B cell (primary cell): ENCODE measurements around the gene CENPF. TPM values are rescaled to one million over a fixed set of nuclear protein-coding genes. Genes with fewer than 3 reads are reported as not detected.

ENCODE experiments used
- ATAC-seq: fragments of 200-7000 bp; cut with Tn5 transposase; one replicate; pipeline ENCODE4 v1.10.0; 2021; ENCODE audit warnings: low read depth, mild to moderate bottlenecking, moderate number of reproducible peaks, moderate library complexity
- CTCF ChIA-PET: fragments of 350-600 bp; sonication (Branson Sonifier 250); formaldehyde crosslinking; loops from one replicate; lab custom pipeline; 2021; ENCODE audit warnings: antibody characterized with exemption, inconsistent platforms; lab: Charles Lee
- POLR2A ChIA-PET: fragments of 350-600 bp; sonication (Branson Sonifier 250); formaldehyde crosslinking; loops from one replicate; lab custom pipeline; 2021; ENCODE audit warnings: antibody characterized with exemption; lab: Charles Lee
- DNase-seq: peaks from one replicate; pipeline ENCODE4 v3.0.0; 2013
- H2AFZ ChIP-seq: 2 replicates; pipeline ENCODE4 v1.6.1; 2012; ENCODE audit warnings: mild to moderate bottlenecking, low read depth, low read length; ENCODE audit not compliant: insufficient read depth, poor library complexity, severe bottlenecking
- H3K27ac ChIP-seq, 2 donors: 1 replicate in 1 of 2; 2 replicates in 1 of 2; pipeline ENCODE4 v1.5.1; 2012 to 2013; ENCODE audit warnings: low read length in 2 of 2, mild to moderate bottlenecking in 2 of 2, moderate library complexity in 1 of 2
- H3K27me3 ChIP-seq, 4 experiments: fragments of 200-600 bp in 1 of 4; sonication (generic) in 1 of 4; replicated peaks in 1 of 4; 1 replicate in 2 of 4; 2 replicates in 2 of 4; pipeline versions ENCODE4 v1.6.1 to v1.7.0; 2013 to 2016; ENCODE audit warnings: low read length in 3 of 4, mild to moderate bottlenecking in 2 of 4, mixed read lengths in 1 of 4, moderate library complexity in 1 of 4; ENCODE audit not compliant: insufficient read depth in 4 of 4, control insufficient read depth in 3 of 4; ENCODE audit errors: control extremely low read depth in 1 of 4
- H3K36me3 ChIP-seq, 2 experiments: replicated peaks in 1 of 2; 1 replicate in 1 of 2; 2 replicates in 1 of 2; pipeline versions ENCODE4 v1.6.1 to v1.7.1; 2013; ENCODE audit warnings: low read length in 1 of 2; ENCODE audit not compliant: insufficient read depth in 2 of 2, control insufficient read depth in 1 of 2; ENCODE audit errors: control extremely low read depth in 1 of 2, extremely low read depth in 1 of 2
- H3K4me1 ChIP-seq, 2 donors: fragments of 200-600 bp in 1 of 2; sonication (generic) in 1 of 2; 1 replicate in 1 of 2; 2 replicates in 1 of 2; pipeline versions ENCODE4 v1.5.1 to v1.6.1; 2013 to 2017; ENCODE audit warnings: low read length in 2 of 2; ENCODE audit not compliant: control insufficient read depth in 2 of 2, insufficient read depth in 2 of 2
- H3K4me2 ChIP-seq: replicated peaks from 2 replicates; pipeline ENCODE3; 2012; ENCODE audit warnings: mild to moderate bottlenecking, low read depth, low read length; ENCODE audit not compliant: poor library complexity, severe bottlenecking
- H3K4me3 ChIP-seq, 5 experiments: fragments of 200-600 bp in 1 of 5; sonication (generic) in 1 of 5; 1 replicate in 3 of 5; 2 replicates in 2 of 5; pipeline versions ENCODE4 v1.5.1 to v1.7.0; 2011 to 2016; ENCODE audit warnings: low read length in 4 of 5, mild to moderate bottlenecking in 4 of 5, low read depth in 2 of 5, control low read depth in 1 of 5, moderate library complexity in 1 of 5; ENCODE audit not compliant: insufficient read depth in 1 of 5; ENCODE audit errors: control extremely low read depth in 1 of 5, extremely low read depth in 1 of 5
- H3K79me2 ChIP-seq: fragments of 200-600 bp; sonication (generic); one replicate; pipeline ENCODE4 v1.6.0; 2016; ENCODE audit warnings: low read length; ENCODE audit not compliant: control insufficient read depth, insufficient read depth
- H3K9ac ChIP-seq: fragments of 200-600 bp; sonication (generic); 2 replicates; pipeline ENCODE4 v1.6.1; 2017; ENCODE audit warnings: mild to moderate bottlenecking, low read length, moderate library complexity
- H3K9me3 ChIP-seq, 3 donors: one replicate each; pipeline versions ENCODE4 v1.6.1 to v1.7.1; 2013; ENCODE audit warnings: low read length in 2 of 3; ENCODE audit not compliant: control insufficient read depth in 2 of 3, insufficient read depth in 1 of 3; ENCODE audit errors: control extremely low read depth in 1 of 3
- H4K20me1 ChIP-seq: 2 replicates; pipeline ENCODE4 v1.6.0; 2012; ENCODE audit warnings: mild to moderate bottlenecking, low read length; ENCODE audit not compliant: insufficient read depth, control insufficient read depth, poor library complexity, severe bottlenecking
- H3K27ac Mint-ChIP-seq: one replicate; pipeline ENCODE4 v1.8.0; 2021; ENCODE audit warnings: mixed read lengths
- H3K27me3 Mint-ChIP-seq: one replicate; pipeline ENCODE4 v1.8.0; 2021; ENCODE audit warnings: mixed read lengths
- H3K4me1 Mint-ChIP-seq: one replicate; pipeline ENCODE4 v1.8.0; 2021; ENCODE audit warnings: mixed read lengths
- H3K4me3 Mint-ChIP-seq: one replicate; pipeline ENCODE4 v1.8.0; 2021; ENCODE audit warnings: mixed read lengths
- H3K9me3 Mint-ChIP-seq: one replicate; pipeline ENCODE4 v1.8.0; 2022; ENCODE audit warnings: mixed read lengths; ENCODE audit not compliant: insufficient read depth
- EZH2 ChIP-seq: IDR thresholded peaks from 2 replicates; pipeline ENCODE4 v1.6.1; 2012; ENCODE audit warnings: borderline replicate concordance, low read depth, mild to moderate bottlenecking, moderate library complexity, low read length; ENCODE audit not compliant: insufficient read depth, poor library complexity, severe bottlenecking
- WGBS: methylation state at CpG from one replicate; pipeline ENCODE4 v1.1.5; 2013; ENCODE audit warnings: missing lambda C conversion rate; ENCODE audit not compliant: insufficient coverage; 5-methylcytosine and 5-hydroxymethylcytosine counted together
- intact Hi-C: fragments of 100-400 bp; cut with micrococcal nuclease; formaldehyde crosslinking; loops from one replicate; pipeline ENCODE4 v1.10.0; 2022
- polyA plus RNA-seq: library from polyadenylated mRNA; depleted of rRNA; stranded (reverse); fragments of >200 nt; gene quantifications from 2 replicates; pipeline ENCODE4 v1.2.3, GENCODE V29; 2012
- total RNA-seq, 2 donors: library from RNA; stranded (reverse); fragments of 120-200 nt in 1 of 2; gene quantifications; 1 replicate in 1 of 2; 2 replicates in 1 of 2; pipeline versions ENCODE4 v1.2.3 to v1.2.4, GENCODE V29; 2013 to 2022
- TF ChIP-seq, protein P1 (sequence below): fragments of 200-600 bp; IDR thresholded peaks from one replicate; pipeline ENCODE4 v1.8.0; 2022; ENCODE audit warnings: antibody characterized with exemption, mild to moderate bottlenecking

CENPF gene
- total and polyA plus RNA-seq, 2 donors (not counting 1 experiment from before 2014, with no cell fraction given) = 0.12 to 3.0 TPM

GRCh38 chr1:214617246-214617645, 14.3 kb downstream of the CENPF start:
- Histone ChIP-seq H3K4me2 (no peak overlapping the region), H2AFZ (no peak overlapping the region), H3K27me3 (no peaks in the 10 kb centered on the region), H3K79me2 (peaks cover 13% of the 10 kb centered on the region), H3K9ac (no peak overlapping the region), H3K9me3 (no peaks in the 10 kb centered on the region), H3K36me3 (peaks cover 0 to 4% of the 10 kb centered on the region in 2 experiments), H4K20me1 (no peaks in the 10 kb centered on the region), H3K4me3 (no peak overlapping the region), H3K4me1 (no peaks in the 10 kb centered on the region), H3K27ac (no peak overlapping the region)
- CTCF ChIA-PET = no interaction called here
- Mint-ChIP-seq H3K4me3 (no peak overlapping the region), H3K4me1 (no peaks in the 10 kb centered on the region), H3K27ac (no peak overlapping the region), H3K27me3 (no peaks in the 10 kb centered on the region), H3K9me3 (no peaks in the 10 kb centered on the region)
- no peak for DNase-seq
- 100% methylated on average over 2 of the region's 4 CpGs for WGBS
- TF ChIP-seq, protein P1, sequence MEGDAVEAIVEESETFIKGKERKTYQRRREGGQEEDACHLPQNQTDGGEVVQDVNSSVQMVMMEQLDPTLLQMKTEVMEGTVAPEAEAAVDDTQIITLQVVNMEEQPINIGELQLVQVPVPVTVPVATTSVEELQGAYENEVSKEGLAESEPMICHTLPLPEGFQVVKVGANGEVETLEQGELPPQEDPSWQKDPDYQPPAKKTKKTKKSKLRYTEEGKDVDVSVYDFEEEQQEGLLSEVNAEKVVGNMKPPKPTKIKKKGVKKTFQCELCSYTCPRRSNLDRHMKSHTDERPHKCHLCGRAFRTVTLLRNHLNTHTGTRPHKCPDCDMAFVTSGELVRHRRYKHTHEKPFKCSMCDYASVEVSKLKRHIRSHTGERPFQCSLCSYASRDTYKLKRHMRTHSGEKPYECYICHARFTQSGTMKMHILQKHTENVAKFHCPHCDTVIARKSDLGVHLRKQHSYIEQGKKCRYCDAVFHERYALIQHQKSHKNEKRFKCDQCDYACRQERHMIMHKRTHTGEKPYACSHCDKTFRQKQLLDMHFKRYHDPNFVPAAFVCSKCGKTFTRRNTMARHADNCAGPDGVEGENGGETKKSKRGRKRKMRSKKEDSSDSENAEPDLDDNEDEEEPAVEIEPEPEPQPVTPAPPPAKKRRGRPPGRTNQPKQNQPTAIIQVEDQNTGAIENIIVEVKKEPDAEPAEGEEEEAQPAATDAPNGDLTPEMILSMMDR = no peak
- no peak for TF ChIP-seq EZH2
- no peak for ATAC-seq
- POLR2A ChIA-PET = no interaction called here
- intact Hi-C loops = loop anchor here (2.0 kb wide), 1 partner anchor 36 kb away; no protein-coding TSS in a partner anchor

- no peaks in the 10 kb centered on the region for H3K9me3 Mint-ChIP-seq
- H3K4me3 Mint-ChIP-seq = no peak overlapping the region
- ATAC-seq = no peak
- intact Hi-C loops = loop anchor here (2.0 kb wide), 1 partner anchor 37 kb away; no protein-coding TSS in a partner anchor
- H3K9me3 ChIP-seq = no peaks in the 10 kb centered on the region
- no peak overlapping the region for H2AFZ ChIP-seq
- no peak overlapping the region for H3K4me2 ChIP-seq
- H3K27me3 Mint-ChIP-seq = no peaks in the 10 kb centered on the region
- TF ChIP-seq, protein P1 = no peak
- TF ChIP-seq EZH2 = no peak
- no peak overlapping the region for H3K27ac Mint-ChIP-seq
- POLR2A ChIA-PET = no interaction called here
- no peak overlapping the region for H3K27ac ChIP-seq
- H3K4me1 Mint-ChIP-seq = no peaks in the 10 kb centered on the region
- 100% methylated on average over 2 of the region's 6 CpGs for WGBS
- DNase-seq = no peak
- H3K36me3 ChIP-seq = peaks cover 0 to 4% of the 10 kb centered on the region in 2 experiments
- H3K4me3 ChIP-seq = no peak overlapping the region
- H4K20me1 ChIP-seq = no peaks in the 10 kb centered on the region
- no peaks in the 10 kb centered on the region for H3K4me1 ChIP-seq
- CTCF ChIA-PET = no interaction called here
- peaks cover 9% of the 10 kb centered on the region for H3K79me2 ChIP-seq
- no peak overlapping the region for H3K9ac ChIP-seq
- no peaks in the 10 kb centered on the region for H3K27me3 ChIP-seq
Observed at GRCh38 chr1:214617843-214618242, 14.8 kb downstream of the CENPF start.
